ENCODE results near the gene FHIP1B. TPM values are rescaled to one million over a fixed set of nuclear protein-coding genes. Genes with fewer than 3 reads are reported as not detected.

The FHIP1B gene
- total RNA-seq, 1 donor from 2014 or later = 25.3 TPM

GRCh38 chr11:6197466-6198200 lies 36.8 kb downstream of the FHIP1B start:
- no peak for DNase-seq (ENCODE audit: low read depth, low spot score)
- Mint-ChIP-seq H3K9me3 (no peaks in the 10 kb centered on the region), H3K36me3 (ENCODE audit: low read depth) (no peaks in the 10 kb centered on the region), H3K27me3 (ENCODE audit: low read depth) (no peaks in the 10 kb centered on the region), H3K4me1 (peaks cover 15% of the 10 kb centered on the region), H3K4me3 (no peak overlapping the region), H3K27ac (ENCODE audit: unreplicated experiment) (no peak overlapping the region)
- TF ChIP-seq, protein P1, sequence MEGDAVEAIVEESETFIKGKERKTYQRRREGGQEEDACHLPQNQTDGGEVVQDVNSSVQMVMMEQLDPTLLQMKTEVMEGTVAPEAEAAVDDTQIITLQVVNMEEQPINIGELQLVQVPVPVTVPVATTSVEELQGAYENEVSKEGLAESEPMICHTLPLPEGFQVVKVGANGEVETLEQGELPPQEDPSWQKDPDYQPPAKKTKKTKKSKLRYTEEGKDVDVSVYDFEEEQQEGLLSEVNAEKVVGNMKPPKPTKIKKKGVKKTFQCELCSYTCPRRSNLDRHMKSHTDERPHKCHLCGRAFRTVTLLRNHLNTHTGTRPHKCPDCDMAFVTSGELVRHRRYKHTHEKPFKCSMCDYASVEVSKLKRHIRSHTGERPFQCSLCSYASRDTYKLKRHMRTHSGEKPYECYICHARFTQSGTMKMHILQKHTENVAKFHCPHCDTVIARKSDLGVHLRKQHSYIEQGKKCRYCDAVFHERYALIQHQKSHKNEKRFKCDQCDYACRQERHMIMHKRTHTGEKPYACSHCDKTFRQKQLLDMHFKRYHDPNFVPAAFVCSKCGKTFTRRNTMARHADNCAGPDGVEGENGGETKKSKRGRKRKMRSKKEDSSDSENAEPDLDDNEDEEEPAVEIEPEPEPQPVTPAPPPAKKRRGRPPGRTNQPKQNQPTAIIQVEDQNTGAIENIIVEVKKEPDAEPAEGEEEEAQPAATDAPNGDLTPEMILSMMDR (conservative IDR thresholded peaks at IDR 0.05) = no peak

GRCh38 chr11:6196396-6196795 lies 38.0 kb downstream of the FHIP1B start:
- Mint-ChIP-seq H3K27ac (ENCODE audit: unreplicated experiment) (no peak overlapping the region), H3K36me3 (ENCODE audit: low read depth) (no peaks in the 10 kb centered on the region), H3K27me3 (ENCODE audit: low read depth) (no peaks in the 10 kb centered on the region), H3K9me3 (no peaks in the 10 kb centered on the region), H3K4me1 (peaks cover 20% of the 10 kb centered on the region), H3K4me3 (no peak overlapping the region)
- TF ChIP-seq, protein P1 (conservative IDR thresholded peaks at IDR 0.05) = no peak
- DNase-seq (ENCODE audit: low read depth, low spot score) = no peak

- Mint-ChIP-seq H3K27me3 (ENCODE audit: low read depth) (no peaks in the 10 kb centered on the region), H3K4me3 (no peak overlapping the region), H3K4me1 (peaks cover 14% of the 10 kb centered on the region), H3K27ac (ENCODE audit: unreplicated experiment) (no peak overlapping the region), H3K9me3 (no peaks in the 10 kb centered on the region), H3K36me3 (ENCODE audit: low read depth) (no peaks in the 10 kb centered on the region)
- DNase-seq (ENCODE audit: low read depth, low spot score) = no peak
- TF ChIP-seq, protein P1 (conservative IDR thresholded peaks at IDR 0.05) = no peak
Measured at GRCh38 chr11:6194065-6194581, 40.3 kb downstream of the FHIP1B start.

- Mint-ChIP-seq H3K36me3 (ENCODE audit: low read depth) (no peaks in the 10 kb centered on the region), H3K27me3 (ENCODE audit: low read depth) (no peaks in the 10 kb centered on the region), H3K4me3 (no peak overlapping the region), H3K27ac (ENCODE audit: unreplicated experiment) (no peak overlapping the region), H3K4me1 (peaks cover 14% of the 10 kb centered on the region), H3K9me3 (no peaks in the 10 kb centered on the region)
- TF ChIP-seq, protein P1 (conservative IDR thresholded peaks at IDR 0.05) = no peak
- no peak for DNase-seq (ENCODE audit: low read depth, low spot score)
Measured at GRCh38 chr11:6191742-6192141, 42.7 kb downstream of the FHIP1B start.

GRCh38 chr11:6175440-6175839 lies 59.0 kb downstream of the FHIP1B start:
- H3K9me3 Mint-ChIP-seq = no peaks in the 10 kb centered on the region
- H3K27me3 Mint-ChIP-seq (ENCODE audit: low read depth) = peaks cover 18% of the 10 kb centered on the region
- no peak overlapping the region for H3K4me3 Mint-ChIP-seq
- TF ChIP-seq, protein P1 (conservative IDR thresholded peaks at IDR 0.05) = no peak
- no peak overlapping the region for H3K27ac Mint-ChIP-seq (ENCODE audit: unreplicated experiment)
- H3K36me3 Mint-ChIP-seq (ENCODE audit: low read depth) = no peaks in the 10 kb centered on the region
- H3K4me1 Mint-ChIP-seq = no peaks in the 10 kb centered on the region
- no peak for DNase-seq (ENCODE audit: low read depth, low spot score)
